T-helper 17 cell (primary cell): ENCODE results near the gene ICE1. TPM values are rescaled to one million over a fixed set of nuclear protein-coding genes. Genes with fewer than 3 reads are reported as not detected.
"Not testable (repeated sequence)": the region's sequence is repeated elsewhere in the genome, so short reads cannot be mapped to it uniquely, and the experiment has no call there.

Experiments used
- ATAC-seq: fragments of 150-1000 bp; cut with Tn5 transposase; 2 replicates; pipeline ENCODE4 v1.10.0; 2021; ENCODE audit warnings: mild to moderate bottlenecking, moderate library complexity
- DNase-seq, 3 donors: peaks; one replicate each; pipeline versions ENCODE4 v3.0.0 to v3.0.0-alpha.2; 2020 to 2021
- H3K9me3 ChIP-seq: one replicate; pipeline ENCODE4 v1.7.0; 2013; ENCODE audit warnings: low read length, mild to moderate bottlenecking; ENCODE audit not compliant: control insufficient read depth, poor library complexity, severe bottlenecking
- H3K27ac Mint-ChIP-seq: one replicate; pipeline ENCODE4 v1.8.0; 2022; ENCODE audit warnings: mild to moderate bottlenecking, moderate library complexity, mixed read lengths
- H3K27me3 Mint-ChIP-seq: one replicate; pipeline ENCODE4 v1.8.0; 2022; ENCODE audit warnings: mixed read lengths
- H3K36me3 Mint-ChIP-seq: one replicate; pipeline ENCODE4 v1.8.0; 2022; ENCODE audit warnings: low read depth, mixed read lengths
- H3K4me1 Mint-ChIP-seq: one replicate; pipeline ENCODE4 v1.8.0; 2022; ENCODE audit warnings: mild to moderate bottlenecking, mixed read lengths
- H3K4me3 Mint-ChIP-seq: one replicate; pipeline ENCODE4 v1.8.0; 2022; ENCODE audit warnings: mild to moderate bottlenecking, moderate library complexity, mixed read lengths
- total RNA-seq, 4 donors: library from RNA in 2 of 4; stranded (reverse) in 2 of 4; gene quantifications; one replicate each; pipeline ENCODE4 v1.2.3 and lab custom pipeline; 2022 to 2026

Gene ICE1
- total RNA-seq, 2 donors from 2014 or later = 28.9 to 36.3 TPM

DNA sequence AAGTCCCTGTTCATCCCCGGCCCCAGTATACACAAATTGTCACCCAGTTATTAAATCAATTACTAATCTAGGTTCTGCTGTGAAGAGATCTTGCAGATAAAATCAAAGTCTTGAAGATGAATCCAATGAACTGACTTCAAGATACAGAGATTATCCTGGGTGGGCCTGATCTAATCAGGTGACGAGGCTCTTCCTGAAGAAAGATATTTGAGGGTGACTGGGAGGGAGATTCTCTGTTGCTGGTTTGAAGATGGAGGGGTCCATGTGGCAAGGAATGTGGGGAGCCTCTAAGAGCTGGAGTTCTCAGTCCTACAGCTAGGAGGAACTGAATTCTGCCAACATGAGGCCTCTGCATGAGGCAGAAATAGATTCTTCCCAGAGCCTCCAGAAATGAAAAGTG is 36.1 kb upstream of the ICE1 start:
- Mint-ChIP-seq H3K27me3 (peaks cover 31% of the 10 kb centered on the region), H3K27ac (no peak overlapping the region), H3K4me3 (no peak overlapping the region), H3K4me1 (no peaks in the 10 kb centered on the region), H3K36me3 (no peaks in the 10 kb centered on the region)
- no peaks in the 10 kb centered on the region for H3K9me3 ChIP-seq
- ATAC-seq (no peak), DNase-seq (no peak)

DNA sequence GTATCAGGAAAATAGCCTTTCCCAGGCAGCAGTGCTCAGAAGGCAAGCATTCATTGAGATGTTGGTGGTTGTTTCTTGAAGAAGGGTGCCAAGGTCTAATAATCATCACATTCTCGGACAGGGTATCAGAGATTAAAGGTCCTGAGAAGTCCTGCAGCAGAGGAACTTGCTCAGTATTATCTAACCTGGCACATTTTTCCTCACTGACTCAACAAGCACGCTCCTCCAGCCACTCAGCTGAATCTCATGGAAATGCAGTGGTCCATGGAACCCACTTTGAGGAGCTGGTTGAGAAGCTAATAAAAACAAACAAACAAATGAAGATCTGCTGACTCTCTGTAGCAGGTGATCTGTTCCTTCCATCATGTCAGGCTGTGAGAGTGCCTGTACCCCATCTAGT is 35.3 kb upstream of the ICE1 start:
- H3K27ac Mint-ChIP-seq = no peak overlapping the region
- peaks cover 23% of the 10 kb centered on the region for H3K27me3 Mint-ChIP-seq
- H3K36me3 Mint-ChIP-seq = no peaks in the 10 kb centered on the region
- H3K4me3 Mint-ChIP-seq = no peak overlapping the region
- no peak for ATAC-seq
- H3K9me3 ChIP-seq = no peaks in the 10 kb centered on the region
- DNase-seq = no peak
- H3K4me1 Mint-ChIP-seq = no peaks in the 10 kb centered on the region

DNA sequence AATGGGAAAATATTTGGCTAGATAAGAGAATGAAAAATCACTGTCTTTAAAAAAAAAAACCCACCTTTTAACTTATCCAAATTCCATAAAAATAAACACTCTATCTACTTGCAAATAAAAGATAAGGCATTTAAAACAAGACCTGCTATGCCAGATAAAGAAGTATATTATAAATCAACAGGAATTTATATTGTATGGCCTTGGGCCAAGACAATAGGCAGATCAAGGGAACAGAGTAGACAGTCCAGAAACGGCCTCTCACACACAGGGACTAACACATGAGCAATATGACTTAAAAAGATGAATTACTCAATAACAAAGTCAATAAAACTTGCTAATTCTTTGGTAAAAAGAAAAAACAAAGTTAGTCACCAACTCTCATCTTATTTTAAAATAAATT is 34.7 kb upstream of the ICE1 start:
- DNase-seq (no peak), ATAC-seq (no peak)
- H3K9me3 ChIP-seq = no peaks in the 10 kb centered on the region
- peaks cover 21% of the 10 kb centered on the region for H3K27me3 Mint-ChIP-seq
- no peaks in the 10 kb centered on the region for H3K4me1 Mint-ChIP-seq
- H3K4me3 Mint-ChIP-seq = no peak overlapping the region
- no peaks in the 10 kb centered on the region for H3K36me3 Mint-ChIP-seq
- H3K27ac Mint-ChIP-seq = no peak overlapping the region

DNA sequence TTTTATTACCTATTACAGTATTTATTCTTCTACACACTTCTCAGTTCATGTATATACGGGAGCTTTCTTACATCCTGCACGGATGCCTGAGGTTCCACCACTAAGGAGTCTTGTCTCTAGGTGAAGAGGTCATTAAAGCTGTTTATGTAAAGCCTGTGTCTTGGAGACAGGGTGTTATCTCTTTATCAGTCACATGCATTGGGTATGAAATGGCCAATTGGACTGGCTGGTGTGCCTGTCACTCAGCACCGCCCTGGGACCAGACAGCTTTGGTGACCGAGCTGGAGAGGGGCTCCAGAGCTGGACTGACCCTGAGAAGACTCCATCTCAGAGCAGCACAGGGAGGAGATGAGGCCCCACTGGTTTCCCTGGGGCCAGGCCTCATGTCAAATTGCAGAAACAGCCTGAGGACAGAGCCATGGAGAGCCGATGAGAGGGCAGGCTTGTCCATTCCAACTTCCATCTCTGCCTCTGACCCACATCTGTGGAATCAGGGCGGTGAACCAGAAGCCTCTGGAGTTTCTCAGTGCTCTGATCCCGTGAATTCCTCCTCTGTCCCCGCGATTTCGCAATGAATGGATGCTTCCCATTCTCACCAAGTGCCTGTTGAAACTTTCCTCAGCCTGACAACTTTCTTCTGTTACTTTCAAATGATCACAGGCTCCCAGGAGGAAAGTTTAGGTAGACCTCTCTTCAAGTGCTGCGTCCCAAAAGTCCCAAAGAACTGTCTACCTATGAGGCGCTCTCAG is 32.2 kb upstream of the ICE1 start:
- not testable (repeated sequence) for H3K9me3 ChIP-seq, H3K27ac Mint-ChIP-seq, H3K36me3 Mint-ChIP-seq, DNase-seq, H3K4me3 Mint-ChIP-seq, ATAC-seq, H3K27me3 Mint-ChIP-seq, H3K4me1 Mint-ChIP-seq

DNA sequence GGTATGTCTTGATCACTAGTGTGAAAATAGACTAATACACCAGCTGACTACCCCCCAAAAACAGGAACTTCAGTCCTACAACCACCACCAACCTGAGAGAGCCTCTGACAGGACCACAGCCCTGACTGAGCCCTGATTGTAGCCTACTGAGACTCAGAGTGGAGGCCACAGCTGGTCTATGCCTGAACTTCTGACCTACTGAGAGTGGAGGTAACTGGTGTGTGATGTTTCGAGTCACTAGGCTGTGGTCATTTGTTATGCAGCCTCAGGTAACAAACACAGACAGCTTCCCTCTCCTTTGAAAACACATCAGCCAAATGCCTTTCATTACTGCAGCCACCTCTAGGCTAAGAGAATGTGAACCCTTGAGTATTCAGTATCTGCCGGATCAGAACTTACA is 30.0 kb upstream of the ICE1 start:
- H3K4me1 Mint-ChIP-seq, H3K4me3 Mint-ChIP-seq, H3K27ac Mint-ChIP-seq, DNase-seq, ATAC-seq, H3K36me3 Mint-ChIP-seq, H3K27me3 Mint-ChIP-seq, H3K9me3 ChIP-seq: not testable (repeated sequence)

DNA sequence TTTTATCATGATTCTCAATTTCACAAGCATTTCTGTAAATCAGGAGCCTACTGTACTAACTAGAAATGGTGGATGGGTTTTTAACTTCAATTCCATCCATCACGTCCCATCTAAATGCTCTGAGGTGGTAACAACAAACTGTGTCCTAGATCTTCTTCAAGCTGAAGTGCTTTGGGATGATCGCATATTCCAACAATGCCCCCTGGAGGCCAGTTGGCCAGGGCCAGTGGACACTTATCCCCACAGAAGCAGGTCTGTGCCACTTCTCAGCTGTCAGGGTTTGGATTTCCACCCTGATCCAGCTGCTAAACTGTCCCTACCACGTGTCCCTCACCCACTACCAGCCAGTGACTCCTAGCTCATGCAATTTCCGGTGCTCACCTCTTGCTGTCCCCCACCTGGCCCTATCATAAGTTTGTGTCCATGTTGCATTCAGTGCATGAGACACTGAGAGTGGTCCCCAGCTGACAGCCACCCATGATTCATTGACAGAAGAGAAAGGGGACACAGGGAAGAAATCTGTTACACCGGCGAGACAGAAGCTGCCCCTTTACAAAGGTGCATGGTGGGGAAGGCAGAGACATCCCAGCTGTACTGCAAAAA is 28.0 kb upstream of the ICE1 start:
- ATAC-seq, H3K9me3 ChIP-seq, H3K4me1 Mint-ChIP-seq, DNase-seq, H3K27ac Mint-ChIP-seq, H3K4me3 Mint-ChIP-seq, H3K27me3 Mint-ChIP-seq, H3K36me3 Mint-ChIP-seq: not testable (repeated sequence)

DNA sequence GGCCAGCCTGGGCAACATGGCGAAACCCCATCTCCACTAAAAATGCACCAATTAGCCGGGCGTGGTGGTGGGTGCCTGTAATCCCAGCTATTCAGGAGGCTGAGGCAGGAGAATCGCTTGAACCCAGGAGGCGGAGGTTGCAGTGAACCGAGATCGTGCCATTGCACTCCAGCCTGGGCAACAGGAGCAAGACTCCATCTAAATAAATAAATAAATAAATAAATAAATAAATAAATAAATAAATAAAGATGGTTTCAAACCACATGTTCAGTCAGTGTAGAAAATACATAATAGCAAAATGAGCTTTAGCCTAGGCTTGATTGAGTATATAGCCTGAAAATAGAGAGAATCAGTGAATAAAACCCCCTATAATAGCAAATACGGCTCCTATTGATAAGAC is 27.4 kb upstream of the ICE1 start:
- not testable (repeated sequence) for H3K9me3 ChIP-seq, H3K4me3 Mint-ChIP-seq, H3K27ac Mint-ChIP-seq, DNase-seq, H3K36me3 Mint-ChIP-seq, H3K4me1 Mint-ChIP-seq, ATAC-seq, H3K27me3 Mint-ChIP-seq

DNA sequence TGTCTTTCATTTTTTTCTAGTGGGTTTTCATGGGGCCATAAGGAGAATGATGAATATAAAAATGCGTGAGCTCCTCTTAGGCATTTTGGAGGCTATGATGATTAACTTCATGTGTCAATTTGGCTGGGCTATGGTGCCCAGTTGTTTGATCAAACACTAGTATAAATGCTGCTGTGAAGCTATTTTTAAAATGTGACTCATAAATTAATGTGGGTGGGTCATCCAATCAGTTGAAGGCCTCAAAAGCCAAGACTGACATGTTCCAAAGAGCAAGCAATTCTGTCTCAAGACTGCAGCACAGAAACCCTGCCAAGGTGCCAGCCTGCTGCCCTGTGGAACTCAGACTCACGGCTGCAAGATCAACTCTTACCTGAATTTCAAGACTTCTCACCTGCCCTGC is 24.4 kb upstream of the ICE1 start:
- no peak overlapping the region for H3K4me3 Mint-ChIP-seq
- no peaks in the 10 kb centered on the region for H3K9me3 ChIP-seq
- no peak for ATAC-seq
- no peak overlapping the region for H3K27ac Mint-ChIP-seq
- DNase-seq = no peak
- H3K4me1 Mint-ChIP-seq = no peaks in the 10 kb centered on the region
- no peaks in the 10 kb centered on the region for H3K36me3 Mint-ChIP-seq
- no peaks in the 10 kb centered on the region for H3K27me3 Mint-ChIP-seq

DNA sequence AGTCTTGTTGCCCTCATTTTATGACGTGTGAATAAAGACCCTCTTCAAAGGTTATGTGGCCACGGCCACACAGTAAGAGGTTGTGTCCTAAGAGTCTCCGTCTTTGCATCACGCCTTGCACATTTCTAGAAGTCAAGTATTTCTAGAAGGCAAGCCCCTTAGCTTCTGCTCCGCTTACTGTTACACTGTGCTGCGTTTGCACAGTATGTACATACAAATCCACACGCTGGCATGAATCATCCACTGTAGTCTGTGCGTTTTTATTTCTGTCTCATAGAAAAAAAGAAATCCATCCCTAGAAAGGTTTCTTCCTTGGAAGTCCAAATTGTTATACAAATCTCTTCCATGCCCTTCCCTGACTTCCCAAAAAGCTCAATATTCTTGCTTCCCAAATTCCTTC is 21.4 kb upstream of the ICE1 start:
- H3K27me3 Mint-ChIP-seq = no peaks in the 10 kb centered on the region
- no peaks in the 10 kb centered on the region for H3K9me3 ChIP-seq
- no peak for DNase-seq
- no peak overlapping the region for H3K4me3 Mint-ChIP-seq
- no peak for ATAC-seq
- no peak overlapping the region for H3K27ac Mint-ChIP-seq
- peaks cover 4% of the 10 kb centered on the region for H3K36me3 Mint-ChIP-seq
- H3K4me1 Mint-ChIP-seq = no peaks in the 10 kb centered on the region

DNA sequence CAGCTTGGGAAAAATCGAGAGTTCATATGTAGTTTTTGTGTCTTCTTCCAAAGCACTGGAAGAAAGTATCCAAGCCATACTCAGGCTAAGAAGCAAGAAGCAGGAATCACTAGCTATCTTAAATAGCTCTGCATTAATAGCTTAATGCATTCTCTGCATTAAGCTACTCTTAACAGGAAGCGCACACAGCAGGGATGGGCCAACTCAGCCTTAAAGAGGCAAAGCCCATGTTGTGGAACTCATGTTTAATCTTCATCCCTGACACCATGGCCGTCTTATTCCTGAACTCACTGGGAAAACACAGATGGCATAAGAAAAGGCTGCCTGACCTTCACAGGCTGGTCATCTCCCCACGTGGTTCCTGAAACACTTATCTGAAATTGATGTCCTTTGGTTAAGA is 18.7 kb upstream of the ICE1 start:
- Mint-ChIP-seq H3K4me3 (no peak overlapping the region), H3K27ac (no peak overlapping the region), H3K4me1 (no peaks in the 10 kb centered on the region), H3K36me3 (peaks cover 4% of the 10 kb centered on the region), H3K27me3 (no peaks in the 10 kb centered on the region)
- DNase-seq = no peak
- no peaks in the 10 kb centered on the region for H3K9me3 ChIP-seq
- no peak for ATAC-seq

DNA sequence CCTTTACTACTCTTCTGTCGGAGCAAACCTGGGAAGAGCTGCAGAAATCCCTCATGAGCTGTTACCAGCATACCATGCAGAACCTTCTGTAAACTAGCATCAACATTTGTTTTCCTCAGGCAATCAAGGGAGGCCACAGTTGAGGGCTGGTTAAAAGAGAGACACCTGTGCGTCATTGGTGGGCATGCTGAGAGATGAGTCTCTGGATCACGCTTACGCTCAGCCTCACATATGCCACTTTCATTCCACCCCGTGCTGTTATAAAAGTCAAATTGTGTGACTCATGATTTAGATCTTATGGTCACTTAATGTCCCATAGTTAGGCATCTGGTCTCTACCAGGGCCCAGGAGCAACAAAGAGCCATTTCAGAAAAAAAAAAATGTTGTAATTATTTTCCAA is 18.1 kb upstream of the ICE1 start:
- peaks cover 4% of the 10 kb centered on the region for H3K36me3 Mint-ChIP-seq
- no peaks in the 10 kb centered on the region for H3K4me1 Mint-ChIP-seq
- H3K4me3 Mint-ChIP-seq = no peak overlapping the region
- H3K9me3 ChIP-seq = no peaks in the 10 kb centered on the region
- no peak overlapping the region for H3K27ac Mint-ChIP-seq
- no peak for ATAC-seq
- no peak for DNase-seq
- no peaks in the 10 kb centered on the region for H3K27me3 Mint-ChIP-seq

DNA sequence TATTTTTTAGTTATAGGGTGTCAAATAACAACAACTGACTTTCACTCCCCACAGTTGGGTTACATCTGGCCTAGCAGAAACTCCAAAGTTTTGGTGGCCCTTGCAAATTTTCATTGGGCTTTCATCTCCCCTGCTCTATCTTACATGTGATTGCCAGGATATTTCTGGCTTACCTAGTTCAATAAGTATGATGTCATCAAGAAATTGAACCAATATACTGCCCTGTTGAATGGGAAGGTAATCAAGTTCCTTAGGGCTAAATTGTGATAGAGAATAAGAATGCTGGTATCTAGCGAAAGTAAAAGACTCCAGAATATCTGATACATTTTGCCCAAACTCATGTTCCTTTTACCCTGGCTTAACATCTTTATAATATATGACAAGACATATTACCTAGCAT is 17.0 kb upstream of the ICE1 start:
- Mint-ChIP-seq H3K27me3 (no peaks in the 10 kb centered on the region), H3K4me3 (no peak overlapping the region), H3K36me3 (peaks cover 6% of the 10 kb centered on the region), H3K4me1 (no peaks in the 10 kb centered on the region), H3K27ac (no peak overlapping the region)
- no peaks in the 10 kb centered on the region for H3K9me3 ChIP-seq
- ATAC-seq = no peak
- no peak for DNase-seq

DNA sequence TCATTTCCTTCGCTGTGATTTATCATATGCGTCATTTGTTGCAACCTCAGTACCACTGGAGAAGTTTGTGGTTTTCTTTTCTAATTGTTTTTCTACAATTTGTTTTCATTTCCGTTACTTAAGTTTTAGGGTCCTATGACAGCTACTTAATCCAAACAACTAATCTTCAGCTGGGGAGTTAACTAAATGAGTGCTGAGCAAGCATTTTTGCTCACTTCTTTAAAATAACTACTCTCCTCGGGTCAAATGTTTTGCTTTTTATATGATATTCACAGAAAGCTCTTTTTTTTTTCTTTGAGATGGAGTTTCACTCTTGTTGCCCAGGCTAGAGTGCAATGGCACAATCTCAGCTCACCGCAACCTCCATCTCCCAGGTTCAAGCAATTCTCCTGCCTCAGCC is 14.6 kb upstream of the ICE1 start:
- peaks cover 6% of the 10 kb centered on the region for H3K36me3 Mint-ChIP-seq
- no peaks in the 10 kb centered on the region for H3K4me1 Mint-ChIP-seq
- H3K27ac Mint-ChIP-seq = no peak overlapping the region
- ATAC-seq = no peak
- H3K9me3 ChIP-seq = no peaks in the 10 kb centered on the region
- DNase-seq = no peak
- no peaks in the 10 kb centered on the region for H3K27me3 Mint-ChIP-seq
- no peak overlapping the region for H3K4me3 Mint-ChIP-seq

DNA sequence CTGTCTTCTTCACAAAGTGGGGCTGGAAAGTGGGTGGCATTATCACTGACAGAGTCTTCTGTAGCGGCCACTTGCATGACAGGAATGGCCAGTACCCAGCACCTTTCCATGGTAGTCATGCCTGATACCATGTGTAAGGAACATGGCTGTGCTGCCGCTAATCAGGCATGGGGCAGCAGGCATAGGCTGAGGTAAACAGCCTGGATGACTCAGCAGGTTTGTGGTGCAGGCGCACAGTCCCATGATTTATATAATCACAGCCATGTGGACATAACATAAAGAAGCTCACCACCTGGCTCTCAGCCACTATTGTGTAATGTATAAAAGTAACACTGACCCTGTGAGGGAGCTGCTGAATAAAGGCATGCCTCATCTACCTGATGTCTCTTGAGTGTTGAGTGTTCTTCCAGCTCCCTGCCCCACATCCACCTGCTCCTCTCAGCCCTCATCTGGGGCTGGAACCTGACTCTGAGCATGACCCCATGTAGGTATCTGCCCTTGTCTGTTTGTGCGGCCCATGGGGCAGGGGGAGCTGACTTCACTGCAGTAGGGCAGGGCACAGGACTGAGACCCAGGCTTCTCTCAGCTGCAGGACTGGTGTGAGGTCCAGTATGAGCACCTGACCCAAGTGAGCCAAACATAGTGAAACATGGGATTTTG is 13.2 kb upstream of the ICE1 start:
- ATAC-seq = no peak
- Mint-ChIP-seq H3K27ac (no peak overlapping the region), H3K4me1 (no peaks in the 10 kb centered on the region), H3K36me3 (peaks cover 4% of the 10 kb centered on the region), H3K27me3 (no peaks in the 10 kb centered on the region), H3K4me3 (no peak overlapping the region)
- no peaks in the 10 kb centered on the region for H3K9me3 ChIP-seq
- DNase-seq = no peak
